HFFc6 (cell line): ENCODE measurements around the gene SPDEF. TPM values are rescaled to one million over a fixed set of nuclear protein-coding genes. Genes with fewer than 3 reads are reported as not detected.

Experiments
- DNase-seq: peaks from one replicate; pipeline ENCODE4 v3.0.0-alpha.2; 2018
- H3K27ac Mint-ChIP-seq: 2 replicates; pipeline ENCODE4 v1.8.0; 2020; ENCODE audit warnings: mild to moderate bottlenecking, mixed read lengths
- H3K27me3 Mint-ChIP-seq: 2 replicates; pipeline ENCODE4 v1.8.0; 2021; ENCODE audit warnings: mild to moderate bottlenecking, moderate library complexity, mixed read lengths; ENCODE audit not compliant: insufficient read depth
- H3K36me3 Mint-ChIP-seq: 2 replicates; pipeline ENCODE4 v1.8.0; 2021; ENCODE audit warnings: low read depth, mixed read lengths
- H3K4me1 Mint-ChIP-seq: 2 replicates; pipeline ENCODE4 v1.8.0; 2020; ENCODE audit warnings: low read depth, mixed read lengths
- H3K4me3 Mint-ChIP-seq: 2 replicates; pipeline ENCODE4 v1.8.0; 2020; ENCODE audit warnings: mild to moderate bottlenecking, moderate library complexity, mixed read lengths
- H3K9me3 Mint-ChIP-seq: 2 replicates; pipeline ENCODE4 v1.8.0; 2020; ENCODE audit warnings: mild to moderate bottlenecking, mixed read lengths
- total RNA-seq, 6 experiments: library from RNA; stranded (reverse); fragmentation: NEBNext Ultra II Directional; extraction: Animal tissue kit (Norgen Biotek cat#: 25700); gene quantifications; 2 replicates in 1 of 6; 3 replicates in 5 of 6; pipeline ENCODE4 v1.2.3, GENCODE V29; 2021
- TF ChIP-seq, protein P1 (sequence below): fragments of 200-600 bp; sonication (generic); IDR thresholded peaks from 2 replicates; pipeline ENCODE4 v1.5.0; 2021; ENCODE audit warnings: antibody characterized with exemption, mild to moderate bottlenecking

Gene SPDEF
- total RNA-seq, 6 experiments from 2014 or later, result not detected

DNA sequence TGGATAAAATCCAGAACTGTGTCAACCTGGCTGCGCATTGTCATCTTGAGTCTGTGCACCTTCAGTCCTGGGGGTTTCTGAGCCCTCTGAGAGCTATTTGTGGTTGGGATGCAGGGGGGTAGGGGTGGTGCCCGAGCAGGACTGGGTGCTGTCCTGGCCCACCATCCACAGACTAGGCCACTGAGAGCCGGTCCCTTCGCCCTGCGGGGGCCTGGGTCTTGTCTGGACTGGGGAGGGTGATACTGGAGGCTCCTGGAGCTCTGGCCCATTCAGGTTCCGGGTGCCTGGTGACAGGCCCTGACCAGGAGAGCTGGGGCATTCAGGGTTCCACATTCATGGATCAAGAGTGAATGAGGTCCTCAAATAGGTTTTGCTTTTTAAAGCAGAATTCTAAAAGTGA, 20.9 kb downstream of the SPDEF start:
- Mint-ChIP-seq H3K27ac (no peak overlapping the region), H3K36me3 (no peaks in the 10 kb centered on the region), H3K4me3 (no peak overlapping the region), H3K27me3 (no peaks in the 10 kb centered on the region; the same call in none of the 2 replicates), H3K9me3 (no peaks in the 10 kb centered on the region), H3K4me1 (no peaks in the 10 kb centered on the region)
- TF ChIP-seq, protein P1, sequence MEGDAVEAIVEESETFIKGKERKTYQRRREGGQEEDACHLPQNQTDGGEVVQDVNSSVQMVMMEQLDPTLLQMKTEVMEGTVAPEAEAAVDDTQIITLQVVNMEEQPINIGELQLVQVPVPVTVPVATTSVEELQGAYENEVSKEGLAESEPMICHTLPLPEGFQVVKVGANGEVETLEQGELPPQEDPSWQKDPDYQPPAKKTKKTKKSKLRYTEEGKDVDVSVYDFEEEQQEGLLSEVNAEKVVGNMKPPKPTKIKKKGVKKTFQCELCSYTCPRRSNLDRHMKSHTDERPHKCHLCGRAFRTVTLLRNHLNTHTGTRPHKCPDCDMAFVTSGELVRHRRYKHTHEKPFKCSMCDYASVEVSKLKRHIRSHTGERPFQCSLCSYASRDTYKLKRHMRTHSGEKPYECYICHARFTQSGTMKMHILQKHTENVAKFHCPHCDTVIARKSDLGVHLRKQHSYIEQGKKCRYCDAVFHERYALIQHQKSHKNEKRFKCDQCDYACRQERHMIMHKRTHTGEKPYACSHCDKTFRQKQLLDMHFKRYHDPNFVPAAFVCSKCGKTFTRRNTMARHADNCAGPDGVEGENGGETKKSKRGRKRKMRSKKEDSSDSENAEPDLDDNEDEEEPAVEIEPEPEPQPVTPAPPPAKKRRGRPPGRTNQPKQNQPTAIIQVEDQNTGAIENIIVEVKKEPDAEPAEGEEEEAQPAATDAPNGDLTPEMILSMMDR, result no peak
- DNase-seq, result no peak

DNA sequence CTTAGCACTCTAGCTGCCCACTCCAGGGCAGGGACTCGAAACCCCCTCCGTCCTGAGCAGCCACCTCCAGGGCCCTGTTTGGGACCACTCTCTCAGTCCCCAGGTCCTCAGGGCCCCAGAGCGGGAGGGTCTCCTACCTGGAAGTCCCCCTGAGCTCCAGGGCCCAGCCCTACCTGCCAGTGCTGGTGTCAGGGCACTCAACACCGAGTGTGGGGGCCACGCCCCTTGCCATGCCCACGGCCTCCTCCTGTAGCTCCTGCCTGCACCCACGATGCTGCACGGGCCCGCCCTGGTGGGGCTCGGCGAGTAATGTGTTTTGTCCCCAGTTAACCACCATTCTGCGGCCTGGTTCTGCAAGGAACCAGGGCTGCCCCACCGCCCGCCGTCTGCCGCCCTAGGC, 21.5 kb downstream of the SPDEF start:
- Mint-ChIP-seq H3K36me3 (no peaks in the 10 kb centered on the region), H3K9me3 (no peaks in the 10 kb centered on the region), H3K27me3 (peaks cover 2% of the 10 kb centered on the region), H3K27ac (no peak overlapping the region), H3K4me1 (no peaks in the 10 kb centered on the region), H3K4me3 (no peak overlapping the region)
- TF ChIP-seq, protein P1, result no peak
- no peak for DNase-seq

- no peak overlapping the region for H3K4me3 Mint-ChIP-seq
- H3K36me3 Mint-ChIP-seq, result no peaks in the 10 kb centered on the region
- no peaks in the 10 kb centered on the region for H3K4me1 Mint-ChIP-seq
- TF ChIP-seq, protein P1, result no peak
- no peaks in the 10 kb centered on the region for H3K9me3 Mint-ChIP-seq
- peaks cover 4% of the 10 kb centered on the region for H3K27me3 Mint-ChIP-seq
- no peak for DNase-seq
- no peak overlapping the region for H3K27ac Mint-ChIP-seq
Observed at GRCh38 chr6:34534146-34534545, 22.0 kb downstream of the SPDEF start.

DNA sequence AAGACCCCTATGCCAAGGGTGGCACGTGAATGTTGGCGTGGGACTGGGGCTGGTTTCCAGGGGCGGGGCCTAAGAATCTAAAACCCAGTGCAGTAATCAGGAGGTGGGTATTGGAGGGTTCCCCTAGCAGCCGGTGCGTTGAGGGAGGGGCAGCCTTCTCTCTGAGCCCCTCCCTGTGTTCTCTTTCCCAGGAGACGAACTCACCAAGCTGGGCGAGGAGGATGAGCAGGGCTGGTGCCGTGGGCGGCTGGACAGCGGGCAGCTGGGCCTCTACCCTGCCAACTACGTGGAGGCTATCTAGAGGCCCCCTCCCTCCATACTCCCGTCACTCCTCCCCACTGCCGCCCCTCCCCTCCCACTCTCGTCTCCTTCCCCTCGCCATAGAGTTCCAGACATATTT, 23.9 kb downstream of the SPDEF start:
- Mint-ChIP-seq H3K27me3 (peaks cover 7% of the 10 kb centered on the region), H3K4me3 (no peak overlapping the region), H3K9me3 (no peaks in the 10 kb centered on the region), H3K4me1 (peaks cover 7% of the 10 kb centered on the region), H3K36me3 (no peaks in the 10 kb centered on the region), H3K27ac (no peak overlapping the region)
- DNase-seq, result no peak
- TF ChIP-seq, protein P1, result no peak

- Mint-ChIP-seq H3K9me3 (no peaks in the 10 kb centered on the region), H3K27ac (no peak overlapping the region), H3K27me3 (peaks cover 7% of the 10 kb centered on the region), H3K4me1 (peaks cover 7% of the 10 kb centered on the region), H3K36me3 (no peaks in the 10 kb centered on the region), H3K4me3 (no peak overlapping the region)
- TF ChIP-seq, protein P1, result no peak
- no peak for DNase-seq
Observed at GRCh38 chr6:34531580-34532201, 24.4 kb downstream of the SPDEF start.
